ENCODE measurements around the gene TMEM121.
"Not testable (repeated sequence)": the region's sequence is repeated elsewhere in the genome, so short reads cannot be mapped to it uniquely, and the experiment has no call there.

Gene TMEM121

DNA sequence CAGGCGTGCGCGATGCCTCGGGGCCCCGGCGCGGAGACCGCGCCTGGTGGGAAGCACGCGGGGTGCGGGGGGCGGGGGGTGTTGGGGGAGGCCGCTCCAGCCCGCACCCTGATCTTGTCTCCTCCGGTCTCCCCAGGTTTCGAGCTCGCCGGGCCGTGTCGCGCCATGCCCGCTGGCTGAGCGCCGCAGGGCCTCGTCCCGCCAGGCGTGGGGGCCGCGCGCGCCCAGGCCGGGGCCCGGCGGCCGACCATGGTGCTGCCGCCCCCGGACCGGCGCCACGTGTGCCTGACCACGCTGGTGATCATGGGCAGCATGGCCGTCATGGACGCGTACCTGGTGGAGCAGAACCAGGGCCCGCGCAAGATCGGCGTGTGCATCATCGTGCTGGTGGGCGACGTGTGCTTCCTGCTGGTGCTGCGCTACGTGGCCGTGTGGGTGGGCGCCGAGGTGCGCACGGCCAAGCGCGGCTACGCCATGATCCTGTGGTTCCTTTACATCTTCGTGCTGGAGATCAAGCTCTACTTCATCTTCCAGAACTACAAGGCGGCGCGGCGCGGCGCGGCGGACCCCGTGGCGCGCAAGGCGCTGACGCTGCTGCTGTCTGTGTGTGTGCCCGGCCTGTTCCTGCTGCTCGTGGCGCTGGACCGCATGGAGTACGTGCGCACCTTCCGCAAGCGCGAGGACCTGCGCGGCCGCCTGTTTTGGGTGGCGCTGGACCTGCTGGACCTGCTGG lies 2.4 kb downstream of the TMEM121 start:
- DNase-seq, result peak; percentile 75

GRCh38 chr14:105529319-105529568 lies 2.9 kb downstream of the TMEM121 start:
- DNase-seq, result no peak

DNA sequence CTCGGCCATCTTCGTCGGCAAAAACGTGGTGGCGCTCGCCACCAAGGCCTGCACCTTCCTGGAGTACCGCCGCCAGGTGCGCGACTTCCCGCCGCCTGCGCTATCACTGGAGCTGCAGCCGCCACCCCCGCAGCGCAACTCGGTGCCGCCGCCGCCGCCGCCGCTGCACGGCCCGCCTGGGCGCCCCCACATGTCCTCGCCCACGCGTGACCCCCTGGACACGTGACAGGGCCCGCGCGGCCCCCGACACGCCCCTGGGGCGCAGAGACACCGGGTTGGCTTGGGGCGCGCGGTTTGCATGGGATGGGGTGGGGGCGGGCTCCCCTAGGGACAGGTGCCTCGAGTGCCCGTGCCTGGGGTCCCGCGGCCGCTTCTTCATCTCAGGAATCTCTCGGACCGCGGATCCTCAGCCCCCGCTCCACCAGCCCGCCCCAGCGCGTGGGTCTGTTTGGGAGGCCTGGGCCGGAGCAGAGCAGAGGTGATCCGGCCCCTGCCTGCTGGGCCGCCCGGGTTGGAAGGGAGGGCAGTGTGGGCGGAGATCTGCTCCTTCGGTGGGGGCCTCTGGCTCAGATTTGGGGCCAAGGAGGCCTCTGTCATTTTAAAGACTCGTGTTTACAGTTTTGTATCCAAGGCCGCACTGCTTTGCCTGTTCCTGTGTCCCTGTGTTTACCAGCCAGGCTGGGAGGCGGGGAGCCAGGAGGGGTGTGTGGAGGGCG lies 3.3 kb downstream of the TMEM121 start:
- DNase-seq, result peak; percentile 65

DNA sequence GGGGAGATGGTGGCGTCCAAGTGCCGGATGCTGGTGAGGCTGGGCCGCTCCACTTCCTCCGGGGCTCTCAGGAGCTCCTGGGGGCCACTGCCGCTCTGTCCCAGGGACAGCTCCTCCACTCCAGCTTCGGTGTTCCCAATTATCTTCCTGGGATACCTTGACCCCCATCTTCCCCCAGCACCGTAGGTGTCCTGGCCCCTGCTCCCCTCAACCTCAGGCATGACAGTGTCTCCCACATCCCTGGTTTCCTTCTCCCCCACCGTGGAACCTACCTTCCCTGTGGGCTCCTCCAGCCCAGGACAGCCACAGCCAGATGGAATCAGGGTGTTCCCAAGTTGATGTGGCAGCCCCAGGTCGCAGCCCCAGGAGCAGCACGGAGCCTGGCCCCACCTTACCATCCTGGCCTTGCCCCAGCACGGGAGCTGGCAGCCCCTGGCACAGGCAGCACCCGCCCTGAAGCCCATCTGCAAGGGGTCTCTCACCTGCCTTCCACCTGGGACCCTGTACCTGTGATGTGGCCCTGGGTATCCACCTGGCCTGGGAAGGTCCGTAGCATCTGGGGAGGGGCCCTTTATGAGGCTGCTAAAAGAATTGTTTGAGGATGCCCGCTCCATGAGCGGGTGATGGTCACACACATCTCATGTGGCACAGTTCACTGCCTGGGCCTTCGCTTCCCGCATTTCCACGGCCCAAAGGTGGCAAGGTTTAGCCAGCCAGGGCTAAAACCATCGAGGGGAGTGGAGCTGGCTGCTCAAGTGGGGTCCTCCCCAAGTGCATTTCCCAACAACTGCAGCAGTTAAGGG lies 4.1 kb downstream of the TMEM121 start:
- DNase-seq, result no peak

DNA sequence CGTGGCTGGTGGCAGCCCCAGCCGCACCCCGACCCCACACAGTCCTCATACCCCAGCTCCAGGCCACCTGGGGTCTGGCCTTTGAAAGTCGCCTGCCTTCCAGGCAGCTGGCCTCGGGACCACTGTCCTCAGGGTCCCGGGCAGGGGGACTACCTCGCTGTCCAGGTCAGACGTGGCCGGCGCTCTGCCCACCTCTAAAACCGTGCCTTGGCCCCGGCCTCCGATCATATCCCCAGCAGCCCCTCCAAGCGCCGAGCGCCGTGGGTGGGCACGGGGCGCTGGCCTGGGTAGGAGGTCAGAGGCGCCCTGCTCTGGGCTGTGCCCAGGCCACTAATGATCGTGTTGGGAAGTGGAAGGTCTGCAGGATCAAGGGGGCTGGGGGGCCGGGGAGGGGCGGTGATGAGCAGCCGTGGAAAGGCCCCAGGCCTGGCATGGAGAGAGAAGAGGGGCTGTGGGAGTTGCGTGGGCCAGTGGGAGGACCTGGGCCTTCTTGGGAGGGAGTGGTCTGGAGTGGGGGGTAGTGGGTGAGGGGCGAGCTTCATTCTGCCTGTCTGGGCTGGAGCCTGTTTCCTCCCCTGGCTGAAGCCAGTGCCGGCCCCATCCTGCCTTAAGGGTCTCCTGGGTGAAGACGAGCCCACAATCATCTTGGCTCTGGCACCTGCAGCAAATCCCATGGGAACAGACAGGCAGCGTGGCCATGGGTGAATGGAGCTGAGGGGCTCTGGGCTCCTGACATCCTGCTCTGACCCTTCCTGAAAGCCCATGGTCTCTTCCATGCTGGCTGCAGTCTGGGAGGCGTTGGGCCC lies 4.9 kb downstream of the TMEM121 start:
- DNase-seq, result no peak

DNA sequence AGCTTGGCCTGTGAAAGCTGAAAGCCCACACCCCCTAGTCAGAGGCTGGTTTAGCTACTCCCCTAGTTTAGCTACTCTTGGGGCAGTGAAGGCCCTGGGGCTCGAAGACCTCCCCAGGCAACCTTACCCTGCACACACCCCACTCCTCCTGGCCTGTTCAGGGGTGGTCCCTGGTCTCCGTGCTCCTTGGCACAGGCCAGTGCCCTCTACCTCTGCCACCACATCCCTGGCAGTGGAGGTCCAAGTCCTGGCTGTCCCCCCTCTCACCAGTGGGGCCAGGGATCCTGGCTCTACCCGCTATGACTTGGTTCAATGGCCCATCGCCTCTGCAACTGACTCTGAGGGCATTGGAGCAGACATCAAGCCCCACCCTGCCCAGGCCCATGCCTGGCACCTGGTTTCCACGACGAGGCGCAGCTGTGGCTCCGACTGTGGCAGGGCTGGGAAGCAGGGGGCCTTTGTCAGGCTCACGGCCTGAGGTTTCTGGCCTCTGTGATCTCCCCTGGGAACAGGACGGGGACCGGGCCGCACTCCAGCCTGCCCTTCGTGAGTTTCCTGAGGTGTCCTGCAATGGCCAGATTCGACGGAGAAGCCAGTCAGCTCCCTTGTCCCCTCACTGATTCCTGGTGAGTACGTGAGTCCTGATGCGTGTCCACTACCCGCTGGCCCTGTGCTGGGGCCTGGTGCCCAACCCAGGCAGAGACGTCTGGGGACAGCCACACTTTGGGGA lies 5.7 kb downstream of the TMEM121 start:
- DNase-seq, result no peak

DNA sequence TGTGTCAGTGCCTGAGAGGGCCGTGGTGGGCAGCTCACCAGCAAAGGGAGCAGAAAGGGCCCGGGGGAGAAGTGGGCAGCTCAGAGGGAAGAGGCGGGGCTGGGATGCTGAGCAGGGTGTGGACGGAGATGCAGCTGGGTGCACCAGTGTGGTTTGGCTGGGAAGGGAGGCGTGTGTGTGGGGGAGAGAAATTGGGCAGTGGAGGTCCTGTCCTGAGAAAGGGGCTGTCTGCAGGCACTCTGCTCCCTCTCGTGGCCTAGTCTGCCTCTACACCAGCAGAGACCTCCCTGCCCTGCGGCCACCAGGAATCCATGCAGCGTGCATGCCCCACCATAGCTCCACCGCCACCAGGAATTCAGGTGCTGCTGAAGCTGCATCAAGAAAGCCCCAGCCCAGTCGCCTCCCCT lies 6.4 kb downstream of the TMEM121 start:
- DNase-seq, result no peak

GRCh38 chr14:105533391-105533790 lies 7.0 kb downstream of the TMEM121 start:
- DNase-seq, result no peak

- no peak for DNase-seq
Observed at GRCh38 chr14:105533811-105534498, 7.6 kb downstream of the TMEM121 start.

DNA sequence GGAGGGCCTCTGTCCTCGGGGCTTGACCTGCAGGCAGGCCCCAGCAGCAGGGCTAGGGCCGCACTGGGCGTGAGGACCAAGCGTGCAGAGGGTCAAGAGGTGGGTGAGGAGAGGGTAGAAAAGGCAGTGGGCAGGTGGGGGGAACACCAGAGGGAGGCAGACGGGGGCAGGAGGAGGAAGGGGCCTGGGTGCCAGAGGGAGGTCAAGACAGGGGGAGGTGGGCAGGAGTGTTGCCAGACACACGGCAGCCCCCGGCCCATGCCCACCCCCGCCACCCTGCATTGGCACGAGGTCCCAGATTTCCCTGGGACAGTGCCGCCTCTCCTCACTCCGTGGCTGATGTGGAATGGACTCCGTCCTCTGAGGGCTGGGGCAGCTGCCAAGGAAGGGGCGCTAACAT lies 8.2 kb downstream of the TMEM121 start:
- no peak for DNase-seq

GRCh38 chr14:105536051-105536450 lies 9.7 kb downstream of the TMEM121 start:
- DNase-seq, result no peak

- no peak for DNase-seq
Observed at GRCh38 chr14:105536691-105537579, 10.6 kb downstream of the TMEM121 start.

GRCh38 chr14:105537580-105538474 lies 11.4 kb downstream of the TMEM121 start:
- DNase-seq, result peak; percentile 87

DNA sequence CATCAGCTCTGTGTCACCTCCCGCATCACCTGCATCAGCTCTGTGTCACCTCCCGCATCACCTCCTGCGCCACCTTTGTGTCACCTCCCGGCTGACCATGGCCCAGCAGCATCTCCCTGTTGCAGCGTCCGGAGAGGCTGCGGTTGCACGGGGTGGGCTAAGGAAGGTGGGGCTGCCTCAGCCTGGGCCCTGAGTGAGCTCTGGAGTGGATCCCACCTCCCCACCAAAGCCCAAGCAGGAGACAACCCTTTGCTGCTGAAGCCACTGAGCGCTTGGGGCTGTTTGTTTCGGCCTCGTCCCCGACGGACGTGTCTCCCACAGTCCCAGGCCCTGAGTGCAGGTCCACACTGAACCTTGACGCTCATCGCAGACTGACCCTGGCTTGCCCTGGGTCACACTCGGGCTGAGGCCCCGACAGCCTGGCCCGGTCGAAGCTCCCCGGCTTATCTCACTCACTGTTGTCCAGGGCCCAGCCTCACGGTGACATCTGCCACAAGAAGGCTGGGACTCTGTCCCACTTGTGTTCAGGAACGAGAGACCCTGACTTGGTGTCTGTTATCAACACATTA lies 12.2 kb downstream of the TMEM121 start:
- no peak for DNase-seq

DNA sequence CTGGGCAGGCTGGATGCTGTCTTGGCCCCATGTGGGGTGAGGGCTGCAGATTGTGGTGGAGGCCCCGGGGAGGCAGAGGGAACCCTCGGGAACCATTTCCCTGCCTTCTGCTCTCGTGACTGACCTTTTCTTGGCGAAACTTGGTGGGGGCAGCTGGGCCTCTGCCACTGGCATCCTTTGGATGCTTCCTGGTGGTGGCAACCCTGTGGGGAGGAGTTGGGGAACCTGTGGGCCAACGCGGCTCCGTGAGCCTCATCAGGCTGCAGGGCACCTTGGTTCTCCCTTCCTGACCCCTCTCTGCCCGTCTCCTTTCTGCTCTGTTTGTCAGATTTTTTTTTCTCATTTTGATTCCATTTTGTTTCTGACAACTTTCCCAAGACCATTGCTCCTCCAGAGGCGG lies 14.4 kb downstream of the TMEM121 start:
- no peak for DNase-seq

DNA sequence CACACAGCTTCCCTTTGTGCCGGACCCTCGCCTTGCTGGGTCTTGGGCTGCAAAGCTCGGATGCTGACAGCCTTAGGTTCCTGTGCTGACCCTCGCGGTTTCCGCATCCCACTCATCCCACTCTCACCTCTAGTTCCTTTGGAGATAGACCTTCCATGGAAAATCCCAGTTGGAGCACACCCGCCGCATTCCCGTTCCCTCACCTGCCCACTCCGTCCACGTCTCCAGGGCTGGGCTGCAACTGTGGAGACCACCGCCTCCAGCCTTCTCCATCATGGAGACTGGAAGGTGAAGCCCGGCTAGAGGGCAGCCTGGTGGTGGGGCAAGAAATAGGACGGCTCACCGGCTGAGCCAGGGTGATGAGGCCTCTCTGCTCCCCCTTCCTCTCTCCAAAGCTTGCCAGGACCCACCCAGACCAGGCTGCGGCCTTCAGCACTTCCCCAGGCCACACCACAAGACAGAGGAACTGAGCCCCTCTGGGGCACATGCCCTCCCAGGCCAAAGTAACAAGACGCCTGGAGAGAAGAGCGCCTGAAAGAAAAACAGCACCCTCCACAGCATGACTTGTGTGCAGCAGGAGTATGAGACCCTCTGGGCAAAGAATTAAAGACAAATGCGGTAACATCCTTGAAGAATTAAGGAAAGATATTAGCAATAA lies 15.0 kb downstream of the TMEM121 start:
- DNase-seq, result no peak

- not testable (repeated sequence) for DNase-seq
Observed at GRCh38 chr14:105545676-105546075, 19.3 kb downstream of the TMEM121 start.

GRCh38 chr14:105546410-105546809 lies 20.0 kb downstream of the TMEM121 start:
- DNase-seq, result not testable (repeated sequence)

GRCh38 chr14:105547072-105547471 lies 20.7 kb downstream of the TMEM121 start:
- DNase-seq, result not testable (repeated sequence)

All from stimulated activated CD8-positive, alpha-beta memory T cell treated with anti-CD3 and anti-CD28 coated beads, Interleukin-4, amount 100 ng/mL, for 48 hours (primary cell).